Neural cell (in vitro differentiated cells): ENCODE data around the gene SLC12A7. TPM values are rescaled to one million over a fixed set of nuclear protein-coding genes. Genes with fewer than 3 reads are reported as not detected.

Experiments
- H2AFZ ChIP-seq: fragments of 200-600, 300-800 bp; sonication (generic), shearing (Covaris generic); 2 replicates; pipeline ENCODE4 v1.6.0; 2014; ENCODE audit warnings: low read depth, mild to moderate bottlenecking, antibody characterized with exemption, low read length, moderate library complexity
- H3F3A ChIP-seq: fragments of 200-600 bp; shearing (Covaris generic); 2 replicates; pipeline ENCODE4 v1.6.1; 2016; ENCODE audit warnings: mild to moderate bottlenecking, moderate library complexity, mixed read lengths, antibody characterized with exemption, low read length; ENCODE audit not compliant: insufficient read depth, poor library complexity, severe bottlenecking
- H3K27ac ChIP-seq: fragments of 200-600, 300-800 bp; sonication (generic), shearing (Covaris generic); 2 replicates; pipeline ENCODE4 v1.5.1; 2014; ENCODE audit warnings: mild to moderate bottlenecking, low read length, moderate library complexity
- H3K27me3 ChIP-seq: fragments of 300-800, 200-600 bp; sonication (generic), shearing (Covaris generic); 2 replicates; pipeline ENCODE4 v1.6.0; 2014; ENCODE audit warnings: mild to moderate bottlenecking, low read depth, low read length, moderate library complexity; ENCODE audit not compliant: insufficient read depth
- H3K36me3 ChIP-seq: fragments of 300-800, 200-600 bp; sonication (generic), shearing (Covaris generic); 2 replicates; pipeline ENCODE4 v1.5.1; 2014; ENCODE audit warnings: mild to moderate bottlenecking, antibody characterized with exemption, low read length, moderate library complexity; ENCODE audit not compliant: insufficient read depth
- H3K4me2 ChIP-seq: fragments of 300-800, 200-600 bp; sonication (generic), shearing (Covaris generic); 2 replicates; pipeline ENCODE4 v1.6.0; 2014; ENCODE audit warnings: mild to moderate bottlenecking, low read length
- H3K4me3 ChIP-seq: fragments of 300-800, 200-600 bp; sonication (generic), shearing (Covaris generic); 2 replicates; pipeline ENCODE4 v1.5.1; 2014; ENCODE audit warnings: mild to moderate bottlenecking, low read length, moderate library complexity
- H3K79me2 ChIP-seq: fragments of 200-600 bp; shearing (Covaris generic); replicated peaks from 2 replicates; pipeline ENCODE4 v1.6.0; 2014; ENCODE audit warnings: mild to moderate bottlenecking, low read length, moderate library complexity; ENCODE audit not compliant: insufficient read depth
- H3K9ac ChIP-seq: fragments of 300-800, 200-600 bp; sonication (generic), shearing (Covaris generic); 2 replicates; pipeline ENCODE4 v1.6.1; 2016; ENCODE audit warnings: mild to moderate bottlenecking, low read length, mixed read lengths
- H3K9me2 ChIP-seq: fragments of 200-600 bp; shearing (Covaris generic); 2 replicates; pipeline ENCODE4 v1.6.1; 2016; ENCODE audit warnings: mild to moderate bottlenecking, low read length, mixed read lengths; ENCODE audit not compliant: insufficient read depth
- H3K9me3 ChIP-seq: fragments of 200-600, 300-800 bp; sonication (generic), shearing (Covaris generic); 2 replicates; pipeline ENCODE4 v1.6.1; 2016; ENCODE audit warnings: mild to moderate bottlenecking, mixed run types, low read length, moderate library complexity, mixed read lengths
- H4K20me1 ChIP-seq: fragments of 200-600 bp; shearing (Covaris generic); 2 replicates; pipeline ENCODE4 v1.6.1; 2016; ENCODE audit warnings: mild to moderate bottlenecking, mixed run types; ENCODE audit not compliant: insufficient read depth
- CTCF ChIP-seq: fragments of 450-650 bp; IDR thresholded peaks from 2 replicates; pipeline ENCODE4 v1.5.1; 2014; ENCODE audit warnings: antibody characterized with exemption, mild to moderate bottlenecking, moderate library complexity; ENCODE audit not compliant: poor library complexity, severe bottlenecking
- EP300 ChIP-seq: fragments of 450-650 bp; conservative IDR thresholded peaks from 2 replicates; pipeline ENCODE4 v1.6.1; 2014; ENCODE audit warnings: antibody characterized with exemption, mild to moderate bottlenecking, moderate library complexity; ENCODE audit not compliant: poor library complexity, severe bottlenecking
- EZH2 ChIP-seq: fragments of 200-600, 300-800 bp; shearing (Covaris generic), sonication (generic); IDR thresholded peaks from 2 replicates; pipeline ENCODE4 v1.6.1; 2014; ENCODE audit warnings: antibody characterized with exemption, low read length, borderline replicate concordance, mild to moderate bottlenecking; ENCODE audit not compliant: insufficient read depth, poor library complexity, severe bottlenecking
- MXI1 ChIP-seq: fragments of 450-650 bp; conservative IDR thresholded peaks from 2 replicates; pipeline ENCODE4 v1.6.1; 2014; ENCODE audit warnings: antibody characterized with exemption, mild to moderate bottlenecking; ENCODE audit not compliant: poor library complexity, severe bottlenecking
- POLR2AphosphoS5 ChIP-seq: IDR thresholded peaks from 2 replicates; pipeline ENCODE4 v1.6.1; 2012
- RAD21 ChIP-seq: fragments of 450-650 bp; conservative IDR thresholded peaks from 2 replicates; pipeline ENCODE4 v1.6.1; 2014; ENCODE audit warnings: antibody characterized with exemption, mild to moderate bottlenecking, moderate library complexity
- REST ChIP-seq: IDR thresholded peaks from 2 replicates; pipeline ENCODE4 v1.6.1; 2012; ENCODE audit warnings: borderline replicate concordance
- SMC3 ChIP-seq: fragments of 450-650 bp; conservative IDR thresholded peaks from 2 replicates; pipeline ENCODE4 v1.6.1; 2014; ENCODE audit warnings: antibody characterized with exemption, mild to moderate bottlenecking, moderate library complexity; ENCODE audit not compliant: poor library complexity
- TAF1 ChIP-seq: IDR thresholded peaks from 2 replicates; pipeline ENCODE4 v1.6.1; 2012; ENCODE audit warnings: low read depth
- polyA plus RNA-seq: library from polyadenylated mRNA; depleted of rRNA; stranded (reverse); fragments of >200 nt; gene quantifications from 2 replicates; pipeline ENCODE4 v1.2.3, GENCODE V29; 2014

The SLC12A7 gene
- polyA plus RNA-seq, 1 donor from 2014 or later: 4.5 TPM

GRCh38 chr5:1021136-1021968 lies 90.5 kb downstream of the SLC12A7 start:
- Histone ChIP-seq H4K20me1 (no peaks in the 10 kb centered on the region), H3F3A (no peaks in the 10 kb centered on the region), H3K36me3 (no peaks in the 10 kb centered on the region), H3K9ac (no peak overlapping the region), H3K79me2 (no peaks in the 10 kb centered on the region), H3K27ac (no peak overlapping the region), H3K4me3 (no peak overlapping the region), H2AFZ (no peak overlapping the region), H3K9me3 (no peaks in the 10 kb centered on the region), H3K4me2 (no peak overlapping the region), H3K27me3 (no peaks in the 10 kb centered on the region), H3K9me2 (no peaks in the 10 kb centered on the region)
- TF ChIP-seq EP300: no peak
- no peak for TF ChIP-seq POLR2AphosphoS5
- TF ChIP-seq CTCF: no peak
- TF ChIP-seq MXI1: no peak

GRCh38 chr5:1020452-1020961 lies 91.4 kb downstream of the SLC12A7 start:
- Histone ChIP-seq H3K36me3 (no peaks in the 10 kb centered on the region), H3K27me3 (no peaks in the 10 kb centered on the region), H3K9me2 (no peaks in the 10 kb centered on the region), H3K27ac (no peak overlapping the region), H2AFZ (no peak overlapping the region), H4K20me1 (no peaks in the 10 kb centered on the region), H3K4me3 (no peak overlapping the region), H3F3A (no peaks in the 10 kb centered on the region), H3K79me2 (no peaks in the 10 kb centered on the region), H3K9ac (no peak overlapping the region), H3K9me3 (no peaks in the 10 kb centered on the region), H3K4me2 (no peak overlapping the region)
- TF ChIP-seq EP300 (no peak), POLR2AphosphoS5 (no peak), CTCF (no peak), SMC3 (no peak), MXI1 (no peak), EZH2 (no peak), REST (no peak), TAF1 (no peak), RAD21 (no peak)
